Mesendoderm (in vitro differentiated cells): ENCODE measurements around the gene PPP1CA.
A peak's percentile ranks its signal among the peaks of the same experiment; 100 is the strongest.

ENCODE experiments used
- DNase-seq: peaks from one replicate; pipeline ENCODE4 v3.0.0; 2013
- H2AK5ac ChIP-seq: 2 replicates; pipeline ENCODE4 v1.6.1; 2013; ENCODE audit warnings: low read length, inconsistent platforms
- H2BK120ac ChIP-seq: 2 replicates; pipeline ENCODE4 v1.6.1; 2013; ENCODE audit warnings: low read depth, mild to moderate bottlenecking, low read length, moderate library complexity, mixed read lengths
- H2BK15ac ChIP-seq: replicated peaks from 2 replicates; pipeline ENCODE4 v1.6.1; 2013; ENCODE audit warnings: low read depth, mild to moderate bottlenecking, moderate library complexity
- H2BK5ac ChIP-seq: 2 replicates; pipeline ENCODE4 v1.6.1; 2013; ENCODE audit warnings: low read length, inconsistent platforms
- H3K18ac ChIP-seq: 2 replicates; pipeline ENCODE4 v1.6.1; 2013; ENCODE audit warnings: mild to moderate bottlenecking, low read length, mixed read lengths
- H3K23ac ChIP-seq: one replicate; pipeline ENCODE4 v1.6.1; 2013; ENCODE audit warnings: low read length
- H3K27ac ChIP-seq: 2 replicates; pipeline ENCODE4 v1.5.1; 2013; ENCODE audit warnings: low read depth, mild to moderate bottlenecking, inconsistent platforms, low read length, moderate library complexity
- H3K27me3 ChIP-seq: 2 replicates; pipeline ENCODE4 v1.6.1; 2013; ENCODE audit warnings: low read length, control low read depth, mild to moderate bottlenecking, inconsistent platforms; ENCODE audit not compliant: insufficient read depth, poor library complexity
- H3K36me3 ChIP-seq: 2 replicates; pipeline ENCODE4 v1.6.1; 2013; ENCODE audit warnings: low read length, inconsistent platforms; ENCODE audit not compliant: control insufficient read depth, insufficient read depth
- H3K4ac ChIP-seq: one replicate; pipeline ENCODE4 v1.6.1; 2013; ENCODE audit warnings: low read depth, mild to moderate bottlenecking, low read length, moderate library complexity
- H3K4me1 ChIP-seq: 2 replicates; pipeline ENCODE4 v1.6.1; 2013; ENCODE audit warnings: low read depth, low read length, inconsistent platforms; ENCODE audit not compliant: control insufficient read depth
- H3K4me2 ChIP-seq: 2 replicates; pipeline ENCODE4 v1.6.1; 2013; ENCODE audit warnings: low read length
- H3K4me3 ChIP-seq: 2 replicates; pipeline ENCODE4 v1.5.1; 2013; ENCODE audit warnings: mild to moderate bottlenecking, low read length
- H3K56ac ChIP-seq: one replicate; pipeline ENCODE4 v1.6.1; 2013; ENCODE audit warnings: low read length
- H3K79me1 ChIP-seq: 2 replicates; pipeline ENCODE4 v1.6.1; 2013; ENCODE audit warnings: low read length, inconsistent platforms
- H3K79me2 ChIP-seq: 2 replicates; pipeline ENCODE4 v1.6.1; 2013; ENCODE audit warnings: mild to moderate bottlenecking, low read length; ENCODE audit not compliant: control insufficient read depth, insufficient read depth
- H3K9ac ChIP-seq: 2 replicates; pipeline ENCODE4 v1.6.1; 2013; ENCODE audit warnings: low read length, inconsistent platforms
- H4K5ac ChIP-seq: one replicate; pipeline ENCODE4 v1.6.1; 2013; ENCODE audit warnings: low read length
- H4K8ac ChIP-seq: one replicate; pipeline ENCODE4 v1.6.1; 2013; ENCODE audit warnings: low read depth, mild to moderate bottlenecking, control low read depth, low read length, moderate library complexity
- WGBS: extraction: QIAGEN DNeasy Blood & Tissue Kit; methylation state at CpG from one replicate; pipeline ENCODE4 v1.1.7; 2013; ENCODE audit warnings: low lambda C conversion rate, missing lambda C conversion rate; ENCODE audit not compliant: insufficient coverage; ENCODE audit errors: extremely low coverage; 5-methylcytosine and 5-hydroxymethylcytosine counted together

The PPP1CA gene

GRCh38 chr11:67371189-67371910 lies 30.3 kb downstream of the PPP1CA start:
- H3K4me1 ChIP-seq = peaks cover 18% of the 10 kb centered on the region
- peak; percentile 80 for DNase-seq

GRCh38 chr11:67370351-67371076 lies 31.1 kb downstream of the PPP1CA start:
- no peak for DNase-seq
- H3K27me3 ChIP-seq = no peaks in the 10 kb centered on the region

More at GRCh38 chr11:67371189-67371910, 30.3 kb downstream of the PPP1CA start:
- peak overlapping the region; percentile 87 for H3K4me2 ChIP-seq
- H3K9ac ChIP-seq = peak overlapping the region; percentile 57
- no peak overlapping the region for H2BK15ac ChIP-seq
- WGBS = no CpG with 5 or more reads among the region's 8 CpGs
- H3K27ac ChIP-seq = no peak overlapping the region
- peak overlapping the region; percentile 48 for H3K23ac ChIP-seq
- no peaks in the 10 kb centered on the region for H3K36me3 ChIP-seq
- no peaks in the 10 kb centered on the region for H3K27me3 ChIP-seq
- no peaks in the 10 kb centered on the region for H3K79me2 ChIP-seq
- H3K18ac ChIP-seq = no peak overlapping the region
- H2BK120ac ChIP-seq = no peak overlapping the region
- peak overlapping the region; percentile 81 for H3K56ac ChIP-seq
- no peak overlapping the region for H4K5ac ChIP-seq
- H3K4me3 ChIP-seq = no peak overlapping the region
- H3K4ac ChIP-seq = no peak overlapping the region
- no peaks in the 10 kb centered on the region for H3K79me1 ChIP-seq
- no peak overlapping the region for H4K8ac ChIP-seq
- H2AK5ac ChIP-seq = no peak overlapping the region
- H2BK5ac ChIP-seq = no peak overlapping the region

GRCh38 chr11:67369801-67370284 lies 31.8 kb downstream of the PPP1CA start:
- Histone ChIP-seq H4K5ac (no peak overlapping the region), H2BK15ac (no peak overlapping the region), H3K27ac (no peak overlapping the region), H3K4ac (no peak overlapping the region), H3K4me2 (no peak overlapping the region), H3K4me3 (no peak overlapping the region), H3K36me3 (no peaks in the 10 kb centered on the region), H2BK120ac (no peak overlapping the region), H3K79me2 (no peaks in the 10 kb centered on the region), H2AK5ac (no peak overlapping the region), H3K56ac (no peak overlapping the region), H3K9ac (no peak overlapping the region), H2BK5ac (no peak overlapping the region), H3K4me1 (peaks cover 12% of the 10 kb centered on the region), H3K79me1 (no peaks in the 10 kb centered on the region), H3K27me3 (no peaks in the 10 kb centered on the region), H3K18ac (no peak overlapping the region), H4K8ac (no peak overlapping the region), H3K23ac (no peak overlapping the region)
- DNase-seq = no peak
- no CpG with 5 or more reads among the region's 12 CpGs for WGBS

More at GRCh38 chr11:67370351-67371076, 31.1 kb downstream of the PPP1CA start:
- Histone ChIP-seq H2BK15ac (no peak overlapping the region), H2BK5ac (no peak overlapping the region), H3K4me2 (no peak overlapping the region), H2BK120ac (no peak overlapping the region), H3K79me1 (no peaks in the 10 kb centered on the region), H3K36me3 (no peaks in the 10 kb centered on the region), H3K23ac (no peak overlapping the region), H3K56ac (peak overlapping the region; percentile 30), H2AK5ac (no peak overlapping the region), H3K18ac (no peak overlapping the region), H3K4me3 (no peak overlapping the region), H3K4ac (no peak overlapping the region), H4K5ac (no peak overlapping the region), H3K79me2 (no peaks in the 10 kb centered on the region), H3K9ac (peak overlapping the region; percentile 28), H4K8ac (no peak overlapping the region), H3K4me1 (peaks cover 12% of the 10 kb centered on the region), H3K27ac (no peak overlapping the region)
- no CpG with 5 or more reads among the region's 14 CpGs for WGBS

- no peak overlapping the region for H2BK120ac ChIP-seq
- no peaks in the 10 kb centered on the region for H3K27me3 ChIP-seq
- no peak overlapping the region for H4K5ac ChIP-seq
- H3K36me3 ChIP-seq = no peaks in the 10 kb centered on the region
- H3K23ac ChIP-seq = no peak overlapping the region
- no peak overlapping the region for H3K27ac ChIP-seq
- no peak overlapping the region for H3K4ac ChIP-seq
- H3K18ac ChIP-seq = no peak overlapping the region
- no peak overlapping the region for H3K4me3 ChIP-seq
- no peak overlapping the region for H3K9ac ChIP-seq
- WGBS = no CpG with 5 or more reads among the region's 8 CpGs
- H2BK15ac ChIP-seq = no peak overlapping the region
- no peaks in the 10 kb centered on the region for H3K79me1 ChIP-seq
- peaks cover 6% of the 10 kb centered on the region for H3K4me1 ChIP-seq
- H2BK5ac ChIP-seq = no peak overlapping the region
- no peak overlapping the region for H3K4me2 ChIP-seq
- no peak overlapping the region for H2AK5ac ChIP-seq
- no peaks in the 10 kb centered on the region for H3K79me2 ChIP-seq
- DNase-seq = no peak
- H3K56ac ChIP-seq = no peak overlapping the region
- H4K8ac ChIP-seq = no peak overlapping the region
Measured at GRCh38 chr11:67369275-67369674, 32.4 kb downstream of the PPP1CA start.

GRCh38 chr11:67368621-67369020 lies 33.0 kb downstream of the PPP1CA start:
- Histone ChIP-seq H3K18ac (no peak overlapping the region), H3K79me2 (no peaks in the 10 kb centered on the region), H3K23ac (no peak overlapping the region), H4K8ac (no peak overlapping the region), H3K4me2 (no peak overlapping the region), H2BK15ac (no peak overlapping the region), H3K4ac (no peak overlapping the region), H3K27ac (no peak overlapping the region), H3K56ac (no peak overlapping the region), H3K36me3 (no peaks in the 10 kb centered on the region), H4K5ac (no peak overlapping the region), H3K79me1 (no peaks in the 10 kb centered on the region), H3K9ac (no peak overlapping the region), H3K4me3 (no peak overlapping the region), H3K27me3 (no peaks in the 10 kb centered on the region), H3K4me1 (peaks cover 5% of the 10 kb centered on the region), H2AK5ac (no peak overlapping the region), H2BK5ac (no peak overlapping the region), H2BK120ac (no peak overlapping the region)
- whole genome bisulfite sequencing = 100% methylated on average over 1 of the region's 3 CpGs
- DNase-seq = no peak
